Neural cell (in vitro differentiated cells): ENCODE measurements around the gene ACTN4. TPM values are rescaled to one million over a fixed set of nuclear protein-coding genes. Genes with fewer than 3 reads are reported as not detected.

Experiments
- H2AFZ ChIP-seq: fragments of 200-600, 300-800 bp; sonication (generic), shearing (Covaris generic); 2 replicates; pipeline ENCODE4 v1.6.0; 2014; ENCODE audit warnings: low read depth, mild to moderate bottlenecking, antibody characterized with exemption, low read length, moderate library complexity
- H3F3A ChIP-seq: fragments of 200-600 bp; shearing (Covaris generic); 2 replicates; pipeline ENCODE4 v1.6.1; 2016; ENCODE audit warnings: mild to moderate bottlenecking, moderate library complexity, mixed read lengths, antibody characterized with exemption, low read length; ENCODE audit not compliant: insufficient read depth, poor library complexity, severe bottlenecking
- H3K27ac ChIP-seq: fragments of 200-600, 300-800 bp; sonication (generic), shearing (Covaris generic); 2 replicates; pipeline ENCODE4 v1.5.1; 2014; ENCODE audit warnings: mild to moderate bottlenecking, low read length, moderate library complexity
- H3K27me3 ChIP-seq: fragments of 300-800, 200-600 bp; sonication (generic), shearing (Covaris generic); 2 replicates; pipeline ENCODE4 v1.6.0; 2014; ENCODE audit warnings: mild to moderate bottlenecking, low read depth, low read length, moderate library complexity; ENCODE audit not compliant: insufficient read depth
- H3K36me3 ChIP-seq: fragments of 300-800, 200-600 bp; sonication (generic), shearing (Covaris generic); 2 replicates; pipeline ENCODE4 v1.5.1; 2014; ENCODE audit warnings: mild to moderate bottlenecking, antibody characterized with exemption, low read length, moderate library complexity; ENCODE audit not compliant: insufficient read depth
- H3K4me2 ChIP-seq: fragments of 300-800, 200-600 bp; sonication (generic), shearing (Covaris generic); 2 replicates; pipeline ENCODE4 v1.6.0; 2014; ENCODE audit warnings: mild to moderate bottlenecking, low read length
- H3K4me3 ChIP-seq: fragments of 300-800, 200-600 bp; sonication (generic), shearing (Covaris generic); 2 replicates; pipeline ENCODE4 v1.5.1; 2014; ENCODE audit warnings: mild to moderate bottlenecking, low read length, moderate library complexity
- H3K79me2 ChIP-seq: fragments of 200-600 bp; shearing (Covaris generic); replicated peaks from 2 replicates; pipeline ENCODE4 v1.6.0; 2014; ENCODE audit warnings: mild to moderate bottlenecking, low read length, moderate library complexity; ENCODE audit not compliant: insufficient read depth
- H3K9ac ChIP-seq: fragments of 300-800, 200-600 bp; sonication (generic), shearing (Covaris generic); 2 replicates; pipeline ENCODE4 v1.6.1; 2016; ENCODE audit warnings: mild to moderate bottlenecking, low read length, mixed read lengths
- H3K9me2 ChIP-seq: fragments of 200-600 bp; shearing (Covaris generic); 2 replicates; pipeline ENCODE4 v1.6.1; 2016; ENCODE audit warnings: mild to moderate bottlenecking, low read length, mixed read lengths; ENCODE audit not compliant: insufficient read depth
- H3K9me3 ChIP-seq: fragments of 200-600, 300-800 bp; sonication (generic), shearing (Covaris generic); 2 replicates; pipeline ENCODE4 v1.6.1; 2016; ENCODE audit warnings: mild to moderate bottlenecking, mixed run types, low read length, moderate library complexity, mixed read lengths
- H4K20me1 ChIP-seq: fragments of 200-600 bp; shearing (Covaris generic); 2 replicates; pipeline ENCODE4 v1.6.1; 2016; ENCODE audit warnings: mild to moderate bottlenecking, mixed run types; ENCODE audit not compliant: insufficient read depth
- CTCF ChIP-seq: fragments of 450-650 bp; IDR thresholded peaks from 2 replicates; pipeline ENCODE4 v1.5.1; 2014; ENCODE audit warnings: antibody characterized with exemption, mild to moderate bottlenecking, moderate library complexity; ENCODE audit not compliant: poor library complexity, severe bottlenecking
- EP300 ChIP-seq: fragments of 450-650 bp; conservative IDR thresholded peaks from 2 replicates; pipeline ENCODE4 v1.6.1; 2014; ENCODE audit warnings: antibody characterized with exemption, mild to moderate bottlenecking, moderate library complexity; ENCODE audit not compliant: poor library complexity, severe bottlenecking
- EZH2 ChIP-seq: fragments of 200-600, 300-800 bp; shearing (Covaris generic), sonication (generic); IDR thresholded peaks from 2 replicates; pipeline ENCODE4 v1.6.1; 2014; ENCODE audit warnings: antibody characterized with exemption, low read length, borderline replicate concordance, mild to moderate bottlenecking; ENCODE audit not compliant: insufficient read depth, poor library complexity, severe bottlenecking
- MXI1 ChIP-seq: fragments of 450-650 bp; conservative IDR thresholded peaks from 2 replicates; pipeline ENCODE4 v1.6.1; 2014; ENCODE audit warnings: antibody characterized with exemption, mild to moderate bottlenecking; ENCODE audit not compliant: poor library complexity, severe bottlenecking
- POLR2AphosphoS5 ChIP-seq: IDR thresholded peaks from 2 replicates; pipeline ENCODE4 v1.6.1; 2012
- RAD21 ChIP-seq: fragments of 450-650 bp; conservative IDR thresholded peaks from 2 replicates; pipeline ENCODE4 v1.6.1; 2014; ENCODE audit warnings: antibody characterized with exemption, mild to moderate bottlenecking, moderate library complexity
- SMC3 ChIP-seq: fragments of 450-650 bp; conservative IDR thresholded peaks from 2 replicates; pipeline ENCODE4 v1.6.1; 2014; ENCODE audit warnings: antibody characterized with exemption, mild to moderate bottlenecking, moderate library complexity; ENCODE audit not compliant: poor library complexity
- TAF1 ChIP-seq: IDR thresholded peaks from 2 replicates; pipeline ENCODE4 v1.6.1; 2012; ENCODE audit warnings: low read depth
- polyA plus RNA-seq: library from polyadenylated mRNA; depleted of rRNA; stranded (reverse); fragments of >200 nt; gene quantifications from 2 replicates; pipeline ENCODE4 v1.2.3, GENCODE V29; 2014
- TF ChIP-seq, protein P1 (sequence below): IDR thresholded peaks from 2 replicates; pipeline ENCODE4 v1.6.1; 2012; ENCODE audit warnings: borderline replicate concordance

Gene ACTN4
- polyA plus RNA-seq, 1 donor from 2014 or later: 54.0 TPM

DNA sequence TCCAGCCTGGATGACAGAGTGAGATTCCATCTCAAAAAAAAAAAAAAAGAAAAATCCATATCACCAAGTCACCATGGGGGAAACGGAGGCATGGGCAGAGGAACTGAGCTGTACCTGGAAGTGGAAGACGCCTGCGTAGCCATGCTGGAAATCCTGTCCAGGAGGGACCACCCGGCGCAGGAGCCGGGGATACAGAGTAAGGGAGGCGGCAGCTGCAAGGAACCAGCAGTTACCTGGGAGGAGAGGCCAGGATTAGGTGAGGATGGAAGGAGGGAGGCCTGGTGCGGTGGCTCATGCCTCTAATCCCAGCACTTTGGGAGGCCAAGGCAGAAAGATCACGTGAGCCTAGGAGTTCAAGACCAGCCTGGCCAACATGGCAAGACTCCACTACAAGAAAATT lies 94.8 kb downstream of the ACTN4 start:
- no peaks in the 10 kb centered on the region for H3K79me2 ChIP-seq
- H3K9me2 ChIP-seq: no peaks in the 10 kb centered on the region
- no peaks in the 10 kb centered on the region for H3K9me3 ChIP-seq
- no peak for TF ChIP-seq CTCF
- TF ChIP-seq SMC3: no peak
- no peak for TF ChIP-seq POLR2AphosphoS5
- TF ChIP-seq EZH2: no peak
- TF ChIP-seq, protein P1, sequence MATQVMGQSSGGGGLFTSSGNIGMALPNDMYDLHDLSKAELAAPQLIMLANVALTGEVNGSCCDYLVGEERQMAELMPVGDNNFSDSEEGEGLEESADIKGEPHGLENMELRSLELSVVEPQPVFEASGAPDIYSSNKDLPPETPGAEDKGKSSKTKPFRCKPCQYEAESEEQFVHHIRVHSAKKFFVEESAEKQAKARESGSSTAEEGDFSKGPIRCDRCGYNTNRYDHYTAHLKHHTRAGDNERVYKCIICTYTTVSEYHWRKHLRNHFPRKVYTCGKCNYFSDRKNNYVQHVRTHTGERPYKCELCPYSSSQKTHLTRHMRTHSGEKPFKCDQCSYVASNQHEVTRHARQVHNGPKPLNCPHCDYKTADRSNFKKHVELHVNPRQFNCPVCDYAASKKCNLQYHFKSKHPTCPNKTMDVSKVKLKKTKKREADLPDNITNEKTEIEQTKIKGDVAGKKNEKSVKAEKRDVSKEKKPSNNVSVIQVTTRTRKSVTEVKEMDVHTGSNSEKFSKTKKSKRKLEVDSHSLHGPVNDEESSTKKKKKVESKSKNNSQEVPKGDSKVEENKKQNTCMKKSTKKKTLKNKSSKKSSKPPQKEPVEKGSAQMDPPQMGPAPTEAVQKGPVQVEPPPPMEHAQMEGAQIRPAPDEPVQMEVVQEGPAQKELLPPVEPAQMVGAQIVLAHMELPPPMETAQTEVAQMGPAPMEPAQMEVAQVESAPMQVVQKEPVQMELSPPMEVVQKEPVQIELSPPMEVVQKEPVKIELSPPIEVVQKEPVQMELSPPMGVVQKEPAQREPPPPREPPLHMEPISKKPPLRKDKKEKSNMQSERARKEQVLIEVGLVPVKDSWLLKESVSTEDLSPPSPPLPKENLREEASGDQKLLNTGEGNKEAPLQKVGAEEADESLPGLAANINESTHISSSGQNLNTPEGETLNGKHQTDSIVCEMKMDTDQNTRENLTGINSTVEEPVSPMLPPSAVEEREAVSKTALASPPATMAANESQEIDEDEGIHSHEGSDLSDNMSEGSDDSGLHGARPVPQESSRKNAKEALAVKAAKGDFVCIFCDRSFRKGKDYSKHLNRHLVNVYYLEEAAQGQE: no peak
- TF ChIP-seq RAD21: no peak
- TF ChIP-seq EP300: no peak
- no peaks in the 10 kb centered on the region for H4K20me1 ChIP-seq
- H3K27ac ChIP-seq: no peak overlapping the region
- no peaks in the 10 kb centered on the region for H3K36me3 ChIP-seq
- H3K4me3 ChIP-seq: no peak overlapping the region
- H3F3A ChIP-seq: no peaks in the 10 kb centered on the region
- no peaks in the 10 kb centered on the region for H3K27me3 ChIP-seq
- no peak overlapping the region for H3K4me2 ChIP-seq
- no peak overlapping the region for H3K9ac ChIP-seq
- no peak overlapping the region for H2AFZ ChIP-seq

DNA sequence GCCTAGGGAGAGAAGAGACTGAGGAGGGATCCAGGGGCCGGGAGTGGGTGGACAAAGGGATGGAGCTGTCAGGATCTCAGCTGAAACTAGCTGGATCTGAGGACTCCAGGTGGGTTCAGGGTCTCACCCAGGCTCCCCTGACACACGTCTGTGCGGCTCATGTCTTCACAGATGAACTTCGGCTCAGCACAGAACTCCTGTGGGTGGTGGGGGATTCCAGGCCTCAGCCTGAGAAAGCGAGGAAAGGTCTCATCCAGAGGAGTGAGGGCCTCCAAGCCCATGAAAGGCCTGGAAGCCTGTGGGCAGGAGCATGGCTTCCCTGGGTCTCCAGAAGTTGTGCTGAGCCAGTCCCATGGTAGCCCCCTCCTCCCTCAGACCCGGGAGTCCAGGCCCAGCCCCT lies 95.5 kb downstream of the ACTN4 start:
- H3F3A ChIP-seq: no peaks in the 10 kb centered on the region
- H3K9ac ChIP-seq: no peak overlapping the region
- no peak overlapping the region for H2AFZ ChIP-seq
- H3K27ac ChIP-seq: no peak overlapping the region
- H3K4me2 ChIP-seq: no peak overlapping the region
- H3K36me3 ChIP-seq: no peaks in the 10 kb centered on the region
- TF ChIP-seq CTCF (no peak), SMC3 (no peak), TAF1 (no peak), RAD21 (no peak), MXI1 (no peak), POLR2AphosphoS5 (no peak), EP300 (no peak), EZH2 (no peak)
- TF ChIP-seq, protein P1: no peak
- H3K79me2 ChIP-seq: no peaks in the 10 kb centered on the region
- no peaks in the 10 kb centered on the region for H3K9me2 ChIP-seq
- no peak overlapping the region for H3K4me3 ChIP-seq
- no peaks in the 10 kb centered on the region for H4K20me1 ChIP-seq
- no peaks in the 10 kb centered on the region for H3K9me3 ChIP-seq
- H3K27me3 ChIP-seq: no peaks in the 10 kb centered on the region
